Esophagus muscularis mucosa (tissue), 3 donors: ENCODE results near the gene AFF3.

Experiments used
- POLR2A ChIP-seq: fragments of 450-650 bp; IDR thresholded peaks from one replicate; pipeline ENCODE4 v1.6.1; 2017; ENCODE audit warnings: antibody characterized with exemption, moderate library complexity, mild to moderate bottlenecking, low read depth
- TF ChIP-seq, protein P1 (sequence below), 3 experiments: fragments of 200-600 bp in 2 of 3; fragments of 450-650 bp in 1 of 3; sonication (generic) in 2 of 3; IDR thresholded peaks; one replicate each; pipeline ENCODE4 v1.5.1; 2017 to 2019; ENCODE audit warnings: antibody characterized with exemption in 3 of 3, mild to moderate bottlenecking in 2 of 3, moderate library complexity in 1 of 3

DNA sequence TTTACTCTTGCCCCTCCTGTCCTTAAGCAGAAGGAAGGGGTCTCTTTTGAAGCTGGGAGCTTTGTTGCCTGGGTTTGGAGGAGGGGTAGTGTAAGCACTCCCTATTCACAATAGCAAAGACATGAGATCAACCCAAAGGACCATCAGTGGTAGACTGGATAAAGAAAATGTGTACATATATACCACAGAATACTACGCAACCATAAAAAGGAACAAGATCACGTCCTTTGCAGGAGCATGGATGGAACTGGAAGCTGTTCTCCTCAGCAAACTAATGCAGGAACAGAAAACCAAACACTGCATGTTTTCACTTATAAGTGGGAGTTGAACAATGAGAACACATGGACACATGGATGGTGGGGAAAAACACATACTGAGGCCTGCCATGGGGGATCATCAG is 371.5 kb downstream of the AFF3 start:
- TF ChIP-seq, protein P1, sequence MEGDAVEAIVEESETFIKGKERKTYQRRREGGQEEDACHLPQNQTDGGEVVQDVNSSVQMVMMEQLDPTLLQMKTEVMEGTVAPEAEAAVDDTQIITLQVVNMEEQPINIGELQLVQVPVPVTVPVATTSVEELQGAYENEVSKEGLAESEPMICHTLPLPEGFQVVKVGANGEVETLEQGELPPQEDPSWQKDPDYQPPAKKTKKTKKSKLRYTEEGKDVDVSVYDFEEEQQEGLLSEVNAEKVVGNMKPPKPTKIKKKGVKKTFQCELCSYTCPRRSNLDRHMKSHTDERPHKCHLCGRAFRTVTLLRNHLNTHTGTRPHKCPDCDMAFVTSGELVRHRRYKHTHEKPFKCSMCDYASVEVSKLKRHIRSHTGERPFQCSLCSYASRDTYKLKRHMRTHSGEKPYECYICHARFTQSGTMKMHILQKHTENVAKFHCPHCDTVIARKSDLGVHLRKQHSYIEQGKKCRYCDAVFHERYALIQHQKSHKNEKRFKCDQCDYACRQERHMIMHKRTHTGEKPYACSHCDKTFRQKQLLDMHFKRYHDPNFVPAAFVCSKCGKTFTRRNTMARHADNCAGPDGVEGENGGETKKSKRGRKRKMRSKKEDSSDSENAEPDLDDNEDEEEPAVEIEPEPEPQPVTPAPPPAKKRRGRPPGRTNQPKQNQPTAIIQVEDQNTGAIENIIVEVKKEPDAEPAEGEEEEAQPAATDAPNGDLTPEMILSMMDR (IDR thresholded peaks at IDR 0.05): no peak
- no peak for TF ChIP-seq POLR2A
